Stimulated activated naive CD8-positive, alpha-beta T cell treated with anti-CD3 and anti-CD28 coated beads, Interleukin-15, amount 100 ng/mL, for 72 hours (primary cell): Measurements from ENCODE around the gene SMC6.

Experiments used
- ATAC-seq: fragments of 150-1000 bp; cut with Tn5 transposase; 2 replicates; pipeline ENCODE4 v1.10.0; 2021; ENCODE audit warnings: mild to moderate bottlenecking, moderate library complexity
- DNase-seq, 2 donors: peaks; one replicate each; pipeline ENCODE4 v3.0.0; 2021 to 2022
- H3K27ac Mint-ChIP-seq, 2 donors: one replicate each; pipeline ENCODE4 v1.8.0; 2022; ENCODE audit warnings: mild to moderate bottlenecking in 2 of 2, mixed read lengths in 2 of 2, moderate library complexity in 2 of 2
- H3K27me3 Mint-ChIP-seq: one replicate; pipeline ENCODE4 v1.8.0; 2022; ENCODE audit warnings: mixed read lengths
- H3K4me1 Mint-ChIP-seq: one replicate; pipeline ENCODE4 v1.8.0; 2022; ENCODE audit warnings: mild to moderate bottlenecking, mixed read lengths
- H3K4me3 Mint-ChIP-seq, 2 donors: one replicate each; pipeline ENCODE4 v1.8.0; 2022; ENCODE audit warnings: mild to moderate bottlenecking in 2 of 2, mixed read lengths in 2 of 2, moderate library complexity in 1 of 2
- H3K9me3 Mint-ChIP-seq, 2 donors: one replicate each; pipeline ENCODE4 v1.8.0; 2022; ENCODE audit warnings: mixed read lengths in 2 of 2

The SMC6 gene

DNA sequence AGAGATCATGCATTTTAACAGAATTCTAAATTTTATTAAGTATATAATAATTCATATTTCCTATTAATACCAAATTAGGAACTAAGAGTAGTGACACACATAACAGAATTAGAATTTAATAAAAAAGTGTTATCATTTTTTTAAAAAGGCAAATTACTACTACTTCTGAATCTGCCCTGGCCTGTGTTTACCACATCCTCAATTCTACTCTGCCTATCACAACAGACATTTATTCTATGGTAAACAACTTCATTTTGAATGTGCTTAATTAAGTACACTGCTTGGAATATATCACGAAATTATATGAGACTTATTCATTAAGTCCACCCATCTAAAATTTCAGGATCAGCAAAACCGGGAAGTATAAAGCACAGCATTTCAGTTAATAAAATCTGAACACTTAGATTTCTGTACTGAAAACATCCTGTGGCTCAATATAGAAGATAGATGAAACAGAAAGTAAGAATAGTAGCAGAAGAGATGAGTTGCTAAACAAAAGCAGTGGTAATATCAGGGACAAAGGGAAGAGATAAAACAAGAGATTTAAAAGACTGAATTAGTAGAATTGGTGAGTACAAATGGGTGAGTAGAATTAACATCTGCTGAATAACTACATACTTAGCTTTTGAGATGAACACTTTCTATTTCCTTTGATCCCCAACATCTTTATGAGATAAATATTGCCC lies 3.7 kb downstream of the SMC6 start:
- H3K4me3 Mint-ChIP-seq: peak overlapping the region in 1 of 2 donors; percentile 45
- no peaks in the 10 kb centered on the region for H3K27me3 Mint-ChIP-seq
- no peak for DNase-seq
- H3K4me1 Mint-ChIP-seq: peaks cover 26% of the 10 kb centered on the region
- H3K27ac Mint-ChIP-seq: peak overlapping the region in 1 of 2 donors; percentile 30
- ATAC-seq: no peak
- H3K9me3 Mint-ChIP-seq: no peaks in the 10 kb centered on the region

DNA sequence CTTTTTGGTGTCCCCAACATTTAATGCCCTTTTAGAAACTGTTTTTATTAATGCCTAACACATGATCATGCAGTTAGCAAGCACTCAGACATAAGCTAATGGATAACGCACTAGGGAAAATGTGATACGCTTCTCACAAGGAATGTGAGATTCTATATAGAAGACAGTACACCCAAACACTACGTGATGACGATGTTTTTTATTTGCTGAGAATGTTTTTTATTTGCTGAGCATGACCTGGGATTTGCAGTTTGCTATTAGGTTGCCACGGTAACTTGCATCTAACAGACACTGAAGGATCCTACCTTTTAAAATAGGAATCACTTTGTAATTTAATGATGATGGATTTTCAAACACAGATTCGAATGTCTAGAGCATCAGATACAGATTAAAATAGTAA lies 4.9 kb downstream of the SMC6 start:
- ATAC-seq (no peak), DNase-seq (no peak)
- Mint-ChIP-seq H3K9me3 (no peaks in the 10 kb centered on the region), H3K27ac (no peak overlapping the region), H3K4me1 (peaks cover 22% of the 10 kb centered on the region), H3K4me3 (no peak overlapping the region), H3K27me3 (no peaks in the 10 kb centered on the region)

DNA sequence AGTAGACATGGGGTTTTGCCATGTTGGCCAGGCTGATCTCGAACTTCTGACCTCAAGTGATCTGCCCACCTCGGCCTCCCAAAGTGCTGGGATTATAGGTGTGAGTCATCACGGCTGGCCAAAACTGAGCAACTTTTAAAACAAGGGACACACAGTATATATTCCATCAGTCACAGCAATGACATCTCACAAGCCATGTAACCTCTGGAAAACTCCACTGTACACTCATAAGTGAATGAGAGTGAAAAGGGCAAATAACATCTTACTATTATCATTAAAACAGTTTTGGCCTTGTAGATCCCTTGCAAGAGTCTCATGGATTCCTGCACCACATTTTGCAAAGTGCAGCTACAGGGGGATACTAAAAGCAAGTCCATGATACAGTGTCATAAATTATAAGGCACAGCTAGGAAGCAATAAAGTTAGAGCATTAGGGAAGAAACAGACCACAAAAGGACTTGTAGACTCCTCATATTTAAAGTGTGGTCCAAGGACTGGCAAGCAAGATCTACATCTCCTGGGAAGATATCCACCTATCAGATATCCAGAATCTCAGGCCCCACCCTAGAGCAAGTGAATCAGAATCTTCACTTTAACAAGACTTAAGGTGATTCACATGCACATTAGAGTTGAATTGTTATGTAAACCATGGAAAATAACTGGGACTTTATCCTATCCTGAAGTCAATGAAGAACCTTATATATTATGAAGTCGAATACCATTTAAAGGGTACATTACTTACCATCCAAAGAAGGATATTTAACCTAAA lies 5.7 kb downstream of the SMC6 start:
- DNase-seq: no peak
- peaks cover 21% of the 10 kb centered on the region for H3K4me1 Mint-ChIP-seq
- ATAC-seq: no peak
- no peaks in the 10 kb centered on the region for H3K9me3 Mint-ChIP-seq
- H3K4me3 Mint-ChIP-seq: no peak overlapping the region
- no peak overlapping the region for H3K27ac Mint-ChIP-seq
- no peaks in the 10 kb centered on the region for H3K27me3 Mint-ChIP-seq

DNA sequence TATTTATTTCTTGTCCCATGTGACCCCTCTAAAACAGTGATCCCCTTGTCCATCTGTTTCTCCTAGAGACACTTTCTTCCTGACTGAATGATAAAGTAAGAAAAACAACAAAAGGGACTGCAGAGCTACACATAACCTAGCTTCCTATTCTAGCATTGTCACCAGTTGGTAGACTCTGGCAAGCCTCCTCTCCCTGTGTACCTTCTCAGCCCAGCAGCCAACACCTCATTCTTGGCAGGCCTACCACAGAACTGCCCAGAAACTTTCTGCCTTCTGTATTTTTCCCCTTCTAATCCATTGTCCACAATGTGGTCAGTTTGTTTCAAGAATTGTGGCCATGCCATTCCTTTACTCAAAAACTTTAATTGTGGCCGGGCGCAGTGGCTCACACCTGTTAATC lies 13.4 kb downstream of the SMC6 start:
- Mint-ChIP-seq H3K27ac (no peak overlapping the region), H3K4me1 (no peaks in the 10 kb centered on the region), H3K27me3 (no peaks in the 10 kb centered on the region), H3K9me3 (no peaks in the 10 kb centered on the region), H3K4me3 (no peak overlapping the region)
- no peak for DNase-seq
- ATAC-seq: no peak

DNA sequence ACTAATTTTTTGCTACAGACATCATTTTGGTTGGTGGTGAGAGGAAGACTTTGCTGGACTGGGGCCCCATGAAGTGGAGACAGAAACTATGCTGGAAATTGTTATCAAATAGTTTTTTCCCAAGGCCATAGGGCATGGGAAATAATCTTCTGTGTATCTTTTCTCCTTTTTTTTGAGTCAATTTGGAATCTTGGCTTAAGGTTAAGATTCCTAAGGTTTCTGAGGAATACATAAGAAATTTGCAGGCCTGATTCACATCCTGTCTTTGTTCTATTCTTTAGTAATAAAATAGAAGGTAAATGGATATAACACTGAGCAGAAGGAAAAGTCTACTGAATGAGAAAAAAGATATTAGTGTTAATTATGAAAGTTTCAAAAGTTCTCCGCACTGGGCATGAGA lies 16.6 kb downstream of the SMC6 start:
- ATAC-seq (no peak), DNase-seq (no peak)
- H3K4me1 Mint-ChIP-seq: no peaks in the 10 kb centered on the region
- no peak overlapping the region for H3K4me3 Mint-ChIP-seq
- H3K27me3 Mint-ChIP-seq: no peaks in the 10 kb centered on the region
- peak overlapping the region in 1 of 2 donors; percentile 11 for H3K27ac Mint-ChIP-seq
- no peaks in the 10 kb centered on the region for H3K9me3 Mint-ChIP-seq

DNA sequence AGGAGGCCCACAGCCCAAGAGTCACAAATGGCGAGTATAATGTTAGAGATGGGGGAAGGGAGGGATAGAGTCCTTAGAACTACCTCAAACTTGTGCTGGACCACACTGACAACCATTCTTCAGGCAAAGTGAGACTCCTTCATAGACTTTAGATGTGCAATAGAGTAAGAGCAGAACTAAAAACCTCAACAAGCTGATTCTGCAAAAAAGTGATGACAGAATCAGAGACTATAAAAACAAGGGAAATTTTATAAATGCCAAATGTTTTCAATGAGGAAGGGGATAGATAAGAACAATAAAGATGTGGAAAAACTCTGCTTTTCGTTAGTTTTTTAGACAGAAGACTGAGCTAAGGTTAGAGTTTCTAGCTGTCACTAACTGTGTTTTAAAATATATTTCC lies 17.7 kb downstream of the SMC6 start:
- Mint-ChIP-seq H3K4me3 (no peak overlapping the region), H3K27ac (no peak overlapping the region), H3K27me3 (no peaks in the 10 kb centered on the region), H3K9me3 (no peaks in the 10 kb centered on the region), H3K4me1 (no peaks in the 10 kb centered on the region)
- ATAC-seq (no peak), DNase-seq (no peak)

DNA sequence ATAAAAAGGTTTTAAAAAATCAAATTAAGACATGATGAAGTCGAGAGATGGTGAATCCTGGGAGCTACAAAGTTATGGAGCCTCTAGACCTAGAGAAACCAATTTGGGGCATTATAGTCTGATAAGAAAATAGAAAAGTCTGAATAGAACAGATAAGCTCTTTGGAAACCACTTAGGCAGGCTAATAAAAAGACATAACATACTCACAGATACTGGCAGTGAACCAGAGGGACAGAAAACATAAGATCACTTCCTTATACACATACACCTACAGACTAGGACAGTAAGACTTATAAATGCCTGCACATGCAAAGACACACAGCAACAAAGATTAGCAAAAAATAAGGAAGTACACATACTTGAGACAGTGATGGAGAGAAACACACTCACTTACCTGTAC lies 20.0 kb downstream of the SMC6 start:
- no peaks in the 10 kb centered on the region for H3K9me3 Mint-ChIP-seq
- H3K4me3 Mint-ChIP-seq: no peak overlapping the region
- no peak overlapping the region for H3K27ac Mint-ChIP-seq
- ATAC-seq: no peak
- H3K4me1 Mint-ChIP-seq: no peaks in the 10 kb centered on the region
- H3K27me3 Mint-ChIP-seq: no peaks in the 10 kb centered on the region
- DNase-seq: no peak

DNA sequence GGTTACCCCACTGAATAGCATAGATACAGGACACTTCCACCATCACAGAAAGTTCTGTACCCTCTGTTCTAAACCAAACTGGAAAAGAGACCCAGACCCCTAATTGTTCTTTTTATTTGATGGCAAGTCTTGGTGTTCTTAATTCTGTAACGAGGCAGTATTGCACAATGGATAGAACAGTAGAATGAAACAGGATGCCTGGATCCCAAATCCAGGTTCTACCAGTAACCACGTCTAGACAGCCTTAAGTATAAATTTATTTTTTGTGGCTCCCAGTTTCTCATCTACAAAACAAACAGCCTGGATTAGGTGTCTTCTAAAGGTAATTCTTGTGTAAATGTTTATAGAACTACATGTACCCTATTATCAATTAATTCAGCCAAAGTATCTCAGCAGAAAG lies 23.7 kb downstream of the SMC6 start:
- ATAC-seq (no peak), DNase-seq (no peak)
- H3K9me3 Mint-ChIP-seq: no peaks in the 10 kb centered on the region
- H3K4me3 Mint-ChIP-seq: no peak overlapping the region
- no peak overlapping the region for H3K27ac Mint-ChIP-seq
- H3K4me1 Mint-ChIP-seq: no peaks in the 10 kb centered on the region
- no peaks in the 10 kb centered on the region for H3K27me3 Mint-ChIP-seq

DNA sequence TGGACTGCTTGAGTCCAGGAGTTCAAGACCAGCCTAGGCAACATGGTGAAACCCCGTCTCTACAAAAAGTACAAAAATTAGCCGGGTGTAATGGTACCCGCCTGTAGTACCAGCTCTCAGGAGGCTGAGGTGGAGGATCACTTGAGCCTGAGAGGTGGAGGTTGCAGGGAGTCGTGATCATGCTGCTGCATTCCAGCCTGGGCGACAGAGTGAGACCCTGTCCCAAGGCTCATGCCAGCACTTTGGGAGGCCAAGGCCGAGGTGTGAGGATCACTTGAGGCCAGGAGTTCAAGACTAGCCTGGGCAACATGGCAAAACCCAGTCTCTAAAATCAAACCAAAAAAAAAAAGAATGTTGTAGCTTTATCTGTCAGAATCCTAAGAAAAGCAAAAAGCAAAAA lies 25.4 kb downstream of the SMC6 start:
- Mint-ChIP-seq H3K27me3 (no peaks in the 10 kb centered on the region), H3K27ac (peak overlapping the region in 1 of 2 donors; percentile 88), H3K4me3 (no peak overlapping the region), H3K9me3 (no peaks in the 10 kb centered on the region), H3K4me1 (no peaks in the 10 kb centered on the region)
- DNase-seq: no peak
- ATAC-seq: no peak

DNA sequence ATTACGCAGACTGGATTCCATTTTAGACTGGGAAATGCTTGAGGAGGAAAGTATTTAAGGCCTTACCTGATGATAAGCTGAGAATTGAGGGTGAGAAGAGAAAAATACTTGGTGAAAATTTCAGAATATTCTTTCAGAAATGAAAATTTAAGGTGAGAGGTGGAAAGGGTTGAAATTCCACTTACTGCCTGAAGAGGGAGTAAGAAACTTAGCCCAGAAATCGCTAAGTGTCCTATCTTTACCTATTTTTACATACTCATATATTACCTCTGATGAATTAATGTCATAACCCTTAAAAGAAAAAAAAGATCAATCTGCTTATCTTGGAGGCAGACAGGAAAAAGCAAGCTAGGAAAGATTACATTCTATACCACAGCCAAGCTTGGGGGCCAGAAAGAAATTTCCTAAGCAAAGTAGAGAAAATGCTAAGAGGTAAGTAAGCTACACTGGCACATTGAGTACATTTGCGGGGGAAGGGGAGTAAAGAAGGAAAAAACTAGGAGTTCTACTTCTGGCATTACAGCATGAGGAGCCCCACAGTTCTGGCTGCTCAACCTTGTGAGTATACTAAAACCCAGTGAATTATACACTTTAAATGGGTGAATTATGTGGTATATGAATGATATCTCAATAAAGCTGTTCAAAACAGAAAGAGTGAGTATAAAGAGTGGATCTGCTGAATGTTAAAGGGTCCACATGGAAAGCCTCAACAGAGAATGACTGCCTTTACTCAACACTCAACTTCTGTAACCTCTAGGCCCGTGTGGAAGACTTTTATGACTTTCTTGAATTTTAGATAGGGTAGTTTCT lies 33.8 kb downstream of the SMC6 start:
- Mint-ChIP-seq H3K4me1 (no peaks in the 10 kb centered on the region), H3K4me3 (no peak overlapping the region), H3K9me3 (no peaks in the 10 kb centered on the region), H3K27me3 (no peaks in the 10 kb centered on the region), H3K27ac (no peak overlapping the region)
- DNase-seq (no peak), ATAC-seq (no peak)

DNA sequence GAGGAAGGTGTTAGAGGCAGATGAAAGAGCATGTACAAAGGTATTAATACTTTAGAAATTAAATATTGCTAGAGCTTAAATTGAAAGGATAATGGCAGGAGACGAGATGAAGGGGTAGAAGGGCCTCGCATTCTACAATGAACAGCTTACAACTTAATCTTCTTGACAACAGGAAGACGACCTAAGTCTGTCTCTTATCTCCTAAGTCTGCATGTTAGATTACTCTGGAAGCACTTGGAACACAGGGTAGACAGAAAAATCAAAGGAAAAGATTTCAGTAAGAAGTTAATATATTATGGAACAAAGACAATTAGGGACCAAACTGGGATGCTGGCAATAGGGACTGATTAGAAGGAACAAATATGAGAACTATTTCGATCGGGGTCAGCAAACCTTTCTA lies 34.9 kb downstream of the SMC6 start:
- ATAC-seq (no peak), DNase-seq (no peak)
- no peak overlapping the region for H3K4me3 Mint-ChIP-seq
- no peaks in the 10 kb centered on the region for H3K27me3 Mint-ChIP-seq
- no peaks in the 10 kb centered on the region for H3K4me1 Mint-ChIP-seq
- no peaks in the 10 kb centered on the region for H3K9me3 Mint-ChIP-seq
- H3K27ac Mint-ChIP-seq: no peak overlapping the region

DNA sequence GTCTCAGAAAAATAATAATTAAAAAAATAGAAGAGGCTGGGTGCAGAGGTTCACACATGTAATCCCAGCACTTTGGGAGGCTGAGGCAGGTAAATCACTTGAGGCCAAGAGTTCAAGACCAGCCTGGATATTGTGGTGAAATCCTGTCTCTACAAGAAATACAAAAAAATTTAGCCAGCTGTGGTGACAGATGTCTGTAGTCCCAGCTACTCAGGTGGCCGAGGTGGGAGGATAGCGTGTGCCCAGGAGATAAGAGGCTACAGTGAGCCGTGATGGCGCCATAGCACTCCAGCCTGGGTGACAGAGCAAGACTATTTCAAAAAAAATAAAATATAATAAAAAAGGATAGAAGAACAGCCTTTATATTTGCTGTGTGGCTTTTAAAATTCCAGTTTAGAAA lies 35.9 kb downstream of the SMC6 start:
- ATAC-seq (no peak), DNase-seq (no peak)
- H3K4me3 Mint-ChIP-seq: no peak overlapping the region
- no peaks in the 10 kb centered on the region for H3K27me3 Mint-ChIP-seq
- H3K4me1 Mint-ChIP-seq: no peaks in the 10 kb centered on the region
- no peak overlapping the region for H3K27ac Mint-ChIP-seq
- H3K9me3 Mint-ChIP-seq: no peaks in the 10 kb centered on the region

DNA sequence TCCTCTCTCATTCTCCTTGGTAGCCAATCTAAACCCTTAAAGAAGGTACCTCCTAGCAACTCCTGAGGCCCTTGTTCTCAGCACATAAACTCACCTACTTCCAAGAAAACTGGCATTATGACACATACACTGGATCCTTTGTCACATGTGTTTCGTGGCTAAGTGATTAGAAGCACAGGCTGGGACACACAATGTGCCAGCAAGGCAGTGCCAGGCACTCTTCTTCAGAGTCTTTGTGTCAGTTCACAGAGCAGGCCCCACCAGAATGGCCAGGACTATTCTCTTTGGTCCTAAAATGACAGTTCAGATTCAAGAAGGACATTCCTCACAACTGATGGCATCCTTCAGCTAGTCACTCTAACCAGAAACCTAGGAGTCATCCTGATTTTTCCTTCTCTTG lies 40.3 kb downstream of the SMC6 start:
- no peak overlapping the region for H3K4me3 Mint-ChIP-seq

DNA sequence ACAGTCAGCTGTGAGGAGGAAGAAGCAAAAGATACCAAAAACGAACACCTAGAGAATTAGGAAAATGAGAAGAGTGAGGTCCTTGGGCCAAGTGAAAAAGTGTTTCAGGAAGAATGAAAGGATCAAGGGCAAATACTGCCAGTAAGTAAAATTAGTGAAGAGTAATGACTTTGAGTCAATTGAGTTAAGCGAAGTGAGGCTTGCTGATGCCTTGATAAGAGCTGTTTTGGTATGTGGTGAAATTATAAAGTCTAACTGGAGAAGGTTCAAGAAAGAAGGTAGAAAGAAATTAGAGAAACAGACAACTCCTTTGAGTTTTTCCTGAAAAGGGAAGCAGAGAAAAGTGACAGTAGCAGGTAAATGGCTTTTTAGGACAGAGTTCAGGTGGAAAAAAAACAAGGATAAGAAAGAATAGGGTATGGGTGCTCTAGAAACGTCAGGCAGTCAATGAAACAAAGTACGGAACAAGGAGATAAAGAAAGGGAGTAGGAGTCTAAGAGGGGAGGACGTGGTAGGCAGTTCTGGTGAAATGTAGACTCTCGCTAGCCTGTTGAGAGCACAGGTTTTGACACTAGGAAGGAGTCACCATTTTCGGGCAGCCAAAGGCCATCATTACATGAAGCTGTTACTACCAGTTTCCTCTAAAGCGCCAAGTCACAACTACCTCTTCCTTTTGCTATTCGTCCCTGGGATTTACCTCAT lies 42.9 kb downstream of the SMC6 start:
- Mint-ChIP-seq H3K4me3 (no peak overlapping the region), H3K27me3 (no peaks in the 10 kb centered on the region), H3K9me3 (no peaks in the 10 kb centered on the region), H3K4me1 (no peaks in the 10 kb centered on the region), H3K27ac (no peak overlapping the region)
- no peak for ATAC-seq
- no peak for DNase-seq

More for the DNA sequence above, 40.3 kb downstream of the SMC6 start:
- Mint-ChIP-seq H3K27ac (peak overlapping the region in 1 of 2 donors; percentile 0), H3K27me3 (no peaks in the 10 kb centered on the region), H3K9me3 (no peaks in the 10 kb centered on the region), H3K4me1 (no peaks in the 10 kb centered on the region)
- no peak for DNase-seq
- ATAC-seq: no peak

DNA sequence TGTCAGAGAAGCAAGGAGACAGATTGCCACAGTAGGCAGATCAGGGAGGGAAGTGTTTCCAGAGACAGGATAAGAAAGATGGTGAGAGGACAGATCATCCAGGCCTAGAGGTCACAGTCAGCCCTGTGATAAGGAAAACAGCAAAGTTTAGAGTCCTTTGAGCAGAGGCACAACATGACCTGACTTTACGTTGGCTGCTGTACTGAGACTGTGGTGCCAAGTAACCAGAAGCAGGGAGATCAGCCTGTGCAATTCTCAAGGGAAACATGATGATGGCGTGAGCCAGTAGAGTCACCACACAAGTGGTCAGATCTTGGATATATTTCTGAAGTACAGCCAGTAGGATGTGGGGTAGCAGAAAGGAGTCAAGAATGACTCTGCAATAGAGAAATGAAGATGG lies 43.7 kb downstream of the SMC6 start:
- DNase-seq: no peak
- no peak overlapping the region for H3K27ac Mint-ChIP-seq
- no peaks in the 10 kb centered on the region for H3K27me3 Mint-ChIP-seq
- ATAC-seq: no peak
- H3K4me1 Mint-ChIP-seq: no peaks in the 10 kb centered on the region
- no peak overlapping the region for H3K4me3 Mint-ChIP-seq
- H3K9me3 Mint-ChIP-seq: no peaks in the 10 kb centered on the region
